ENCODE data around the gene TNFRSF18.

GRCh38 chr1:1171546-1172340 lies 34.6 kb downstream of the TNFRSF18 start:
- no peak for TF ChIP-seq CTCF (IDR thresholded peaks at IDR 0.05; ENCODE audit: poor library complexity)
- TF ChIP-seq EZH2phosphoT487 (IDR thresholded peaks at IDR 0.05; ENCODE audit: low read depth, severe bottlenecking, unreplicated experiment): no peak

Measured in hepatocyte (in vitro differentiated cells).